GM19328 (cell line): Measurements from ENCODE around the gene PHLPP2.

Experiments
- ATAC-seq: cut with Tn5 transposase; IDR thresholded peaks from one replicate; pipeline ENCODE4 v1.9.1; 2021; ENCODE audit warnings: mild to moderate bottlenecking, moderate library complexity; ENCODE audit not compliant: unreplicated experiment

Gene PHLPP2, protein sequence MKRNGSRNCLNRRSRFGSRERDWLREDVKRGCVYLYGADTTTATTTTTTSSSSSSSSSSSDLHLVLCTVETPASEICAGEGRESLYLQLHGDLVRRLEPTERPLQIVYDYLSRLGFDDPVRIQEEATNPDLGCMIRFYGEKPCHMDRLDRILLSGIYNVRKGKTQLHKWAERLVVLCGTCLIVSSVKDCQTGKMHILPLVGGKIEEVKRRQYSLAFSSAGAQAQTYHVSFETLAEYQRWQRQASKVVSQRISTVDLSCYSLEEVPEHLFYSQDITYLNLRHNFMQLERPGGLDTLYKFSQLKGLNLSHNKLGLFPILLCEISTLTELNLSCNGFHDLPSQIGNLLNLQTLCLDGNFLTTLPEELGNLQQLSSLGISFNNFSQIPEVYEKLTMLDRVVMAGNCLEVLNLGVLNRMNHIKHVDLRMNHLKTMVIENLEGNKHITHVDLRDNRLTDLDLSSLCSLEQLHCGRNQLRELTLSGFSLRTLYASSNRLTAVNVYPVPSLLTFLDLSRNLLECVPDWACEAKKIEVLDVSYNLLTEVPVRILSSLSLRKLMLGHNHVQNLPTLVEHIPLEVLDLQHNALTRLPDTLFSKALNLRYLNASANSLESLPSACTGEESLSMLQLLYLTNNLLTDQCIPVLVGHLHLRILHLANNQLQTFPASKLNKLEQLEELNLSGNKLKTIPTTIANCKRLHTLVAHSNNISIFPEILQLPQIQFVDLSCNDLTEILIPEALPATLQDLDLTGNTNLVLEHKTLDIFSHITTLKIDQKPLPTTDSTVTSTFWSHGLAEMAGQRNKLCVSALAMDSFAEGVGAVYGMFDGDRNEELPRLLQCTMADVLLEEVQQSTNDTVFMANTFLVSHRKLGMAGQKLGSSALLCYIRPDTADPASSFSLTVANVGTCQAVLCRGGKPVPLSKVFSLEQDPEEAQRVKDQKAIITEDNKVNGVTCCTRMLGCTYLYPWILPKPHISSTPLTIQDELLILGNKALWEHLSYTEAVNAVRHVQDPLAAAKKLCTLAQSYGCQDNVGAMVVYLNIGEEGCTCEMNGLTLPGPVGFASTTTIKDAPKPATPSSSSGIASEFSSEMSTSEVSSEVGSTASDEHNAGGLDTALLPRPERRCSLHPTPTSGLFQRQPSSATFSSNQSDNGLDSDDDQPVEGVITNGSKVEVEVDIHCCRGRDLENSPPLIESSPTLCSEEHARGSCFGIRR (N-terminal part only)

DNA sequence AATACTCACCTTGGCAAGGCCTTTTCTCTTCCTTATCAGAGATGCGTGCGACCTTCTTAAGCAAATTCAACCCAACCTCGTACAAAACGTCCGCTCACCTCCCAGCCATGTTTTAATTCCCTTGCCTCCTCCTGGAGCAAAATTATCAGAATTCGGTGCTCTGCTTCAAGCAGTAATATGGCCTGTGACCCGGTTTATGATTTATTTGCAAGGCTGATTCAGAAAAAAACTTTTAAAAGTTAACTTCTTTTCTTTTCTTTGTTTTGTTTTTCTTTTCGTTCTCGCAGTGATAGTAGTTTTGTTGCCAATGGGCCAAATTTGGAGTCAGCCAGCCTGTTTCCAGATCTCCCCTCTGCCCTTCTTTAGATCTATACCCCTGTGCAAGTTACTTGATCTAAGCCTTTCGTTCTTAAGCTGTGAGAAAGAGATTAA, at the start of gene PHLPP2:
Gene PHLPP2, minus strand, starts transcription at position 382 of the 432 bp plus-strand sequence. CDS start 9,906 bp downstream, outside the sequence.
- no peak for ATAC-seq

DNA sequence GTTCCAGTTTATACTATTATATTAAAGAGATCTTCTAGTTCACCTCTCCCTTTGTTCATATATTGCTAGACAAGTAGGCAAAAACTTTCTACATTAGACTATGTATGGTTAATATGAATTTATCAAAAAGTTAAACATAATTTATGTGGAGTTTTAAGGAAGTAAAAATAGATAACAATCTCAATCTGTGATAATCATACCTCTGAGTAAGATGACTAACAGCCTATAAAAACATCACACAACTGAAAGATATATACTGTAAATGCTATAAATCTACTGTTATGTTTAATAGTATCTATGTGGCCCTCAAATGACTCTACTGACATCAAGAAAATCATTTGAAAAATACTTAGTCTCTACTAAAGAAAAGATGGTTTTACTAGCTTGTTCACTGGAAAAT, 47.1 kb upstream of the PHLPP2 start:
- no peak for ATAC-seq

DNA sequence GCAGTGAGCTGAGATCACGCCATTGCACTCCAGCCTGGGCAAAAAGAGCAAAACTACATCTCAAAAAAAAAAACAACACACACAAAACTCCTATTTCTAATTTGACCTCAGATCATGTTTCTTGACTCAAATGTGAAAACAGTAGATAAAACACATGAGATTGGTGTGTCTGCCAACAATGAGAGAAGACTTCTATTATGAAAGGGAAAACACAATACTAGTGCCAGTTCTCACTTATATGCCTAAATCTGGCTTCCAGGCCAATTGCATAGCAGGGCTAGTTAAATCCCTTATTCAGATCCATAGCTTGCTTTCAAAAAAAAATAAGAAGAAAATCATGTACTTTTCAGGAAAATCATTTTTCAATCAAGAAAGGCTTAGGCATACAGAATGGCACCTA, 44.7 kb upstream of the PHLPP2 start:
- no peak for ATAC-seq

DNA sequence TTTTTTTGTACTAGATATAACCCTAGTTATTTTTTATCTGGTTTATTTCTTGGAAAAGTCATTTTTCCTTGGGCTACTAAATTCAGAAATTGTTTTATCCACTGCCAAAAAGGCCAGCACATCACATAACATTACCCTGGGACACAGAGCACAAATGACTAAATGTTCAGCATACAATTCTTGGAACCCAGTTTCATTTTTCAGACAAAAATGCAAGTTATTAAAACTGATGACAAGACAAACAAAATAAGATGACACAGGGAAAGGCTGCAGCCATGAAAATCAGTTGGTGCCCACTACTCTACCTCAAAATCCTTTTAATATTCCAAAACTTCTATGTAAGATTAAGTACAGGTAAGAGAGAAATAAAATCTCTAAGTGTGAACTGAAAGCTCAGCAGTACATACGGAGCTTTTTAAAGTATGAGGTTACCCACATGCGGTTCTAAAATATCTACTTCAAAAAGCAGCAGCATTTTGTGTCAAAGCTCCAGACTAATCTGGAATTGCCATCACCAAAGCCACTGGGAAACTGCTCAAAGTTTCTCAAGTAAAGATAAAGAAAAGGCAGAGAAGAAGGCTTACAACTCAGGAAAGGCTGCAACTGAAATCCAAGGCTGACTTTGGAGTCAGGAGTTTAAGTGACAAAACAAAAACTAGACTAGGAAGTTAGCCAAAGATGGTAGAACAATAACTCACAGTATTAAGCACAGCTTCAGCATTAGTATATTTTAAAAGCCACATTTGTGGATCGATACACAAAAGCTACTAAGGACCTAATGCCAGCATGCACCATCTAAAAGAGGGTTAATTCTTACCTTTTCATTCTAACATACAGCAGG, 42.8 kb upstream of the PHLPP2 start:
- no peak for ATAC-seq

DNA sequence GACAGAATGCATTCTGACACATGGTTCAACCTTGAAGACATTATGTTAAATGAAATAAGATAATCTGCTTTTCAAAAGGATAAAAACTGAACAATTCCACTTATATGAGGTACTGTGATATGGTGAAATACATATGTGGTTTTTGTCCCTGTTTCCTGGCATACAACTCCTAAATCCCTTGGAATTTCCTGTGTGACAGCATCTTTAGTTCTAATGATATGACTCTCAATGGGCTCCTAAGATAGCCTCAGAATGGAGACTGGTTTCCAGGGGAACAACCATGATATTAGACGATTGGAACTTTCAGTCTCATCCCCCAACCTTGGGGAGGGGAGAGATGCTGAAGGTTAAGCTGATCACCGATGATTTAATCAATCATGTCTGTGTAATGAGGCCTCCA, 37.7 kb upstream of the PHLPP2 start:
- ATAC-seq: no peak

DNA sequence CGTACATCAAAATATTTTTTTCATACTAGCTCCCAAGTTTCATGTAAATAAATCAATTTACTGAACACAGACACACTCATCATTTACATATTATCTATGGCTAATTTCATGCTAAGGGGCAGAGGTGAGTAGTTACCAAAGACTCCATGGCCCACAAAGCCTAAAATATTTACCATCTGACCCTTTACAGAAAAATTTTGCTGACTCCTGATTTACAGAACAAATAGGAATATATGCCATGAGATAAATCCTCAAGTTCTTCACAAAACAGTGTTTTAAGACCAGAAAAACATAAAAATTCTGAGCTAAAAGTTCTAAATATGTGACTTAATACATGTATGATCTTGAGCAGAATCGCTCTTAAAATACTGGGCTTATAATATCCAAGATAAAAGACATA, 36.6 kb upstream of the PHLPP2 start:
- ATAC-seq: no peak

DNA sequence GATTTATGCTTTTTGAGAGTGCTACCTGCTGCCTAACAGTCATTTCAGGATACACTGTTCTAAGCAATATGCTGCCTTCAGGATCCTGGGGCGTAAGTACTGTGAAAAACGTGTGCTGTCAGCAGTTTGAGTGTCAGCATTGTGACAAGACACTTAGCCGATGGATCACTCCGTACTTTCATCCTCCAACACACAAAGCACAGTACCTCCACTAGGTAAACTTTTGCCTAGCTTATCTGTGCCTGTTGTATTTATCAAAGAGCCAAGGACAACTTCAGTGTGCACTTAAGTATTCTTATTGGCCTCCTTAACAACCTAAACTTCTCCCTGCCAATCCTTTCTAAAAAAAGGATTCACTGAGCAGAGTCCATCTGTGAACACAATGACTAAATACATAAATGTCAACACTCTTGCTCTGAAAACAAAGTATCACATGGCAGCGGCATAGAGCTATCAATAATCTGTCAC, 33.8 kb upstream of the PHLPP2 start:
- ATAC-seq: no peak

DNA sequence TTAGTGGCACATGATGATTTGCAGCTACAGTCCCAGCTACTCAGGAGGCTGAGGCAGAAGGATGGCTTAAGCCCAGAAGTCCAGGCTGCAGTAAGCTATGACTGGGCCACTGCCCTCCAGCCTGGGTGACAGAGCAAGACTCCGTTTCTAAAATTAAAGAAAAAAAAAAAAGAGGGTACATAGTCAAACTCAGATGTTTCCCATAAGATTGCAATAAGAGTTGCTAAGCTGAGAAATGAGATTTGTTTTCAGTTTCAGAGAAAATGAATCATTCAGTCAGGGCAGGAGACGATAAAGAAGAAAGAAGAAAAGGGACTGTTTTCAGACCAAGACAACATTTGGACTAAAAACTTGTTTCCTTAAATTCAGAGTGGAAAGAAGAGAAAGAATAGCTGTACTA, 30.2 kb upstream of the PHLPP2 start:
- ATAC-seq: no peak

DNA sequence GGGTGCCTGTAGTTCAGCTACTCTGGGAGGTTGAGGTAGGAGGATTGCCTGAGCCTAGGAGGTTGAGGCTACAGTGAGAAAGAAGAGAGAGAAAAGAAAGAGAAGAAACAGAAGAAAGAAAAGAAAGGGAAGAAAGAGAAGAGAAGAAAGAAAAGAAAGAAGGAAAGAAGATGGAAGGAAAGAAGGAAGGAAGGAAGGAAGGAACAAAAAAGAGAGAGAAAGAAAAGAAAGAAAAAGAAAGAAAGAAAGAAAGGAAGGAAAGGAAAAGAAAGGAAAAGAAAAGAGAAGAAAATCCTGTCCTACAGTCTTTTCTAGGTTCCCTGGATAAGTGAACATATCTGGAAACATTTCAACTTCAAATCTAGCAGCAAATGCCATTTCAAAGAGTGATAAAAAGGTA, 29.6 kb upstream of the PHLPP2 start:
- ATAC-seq: no peak

DNA sequence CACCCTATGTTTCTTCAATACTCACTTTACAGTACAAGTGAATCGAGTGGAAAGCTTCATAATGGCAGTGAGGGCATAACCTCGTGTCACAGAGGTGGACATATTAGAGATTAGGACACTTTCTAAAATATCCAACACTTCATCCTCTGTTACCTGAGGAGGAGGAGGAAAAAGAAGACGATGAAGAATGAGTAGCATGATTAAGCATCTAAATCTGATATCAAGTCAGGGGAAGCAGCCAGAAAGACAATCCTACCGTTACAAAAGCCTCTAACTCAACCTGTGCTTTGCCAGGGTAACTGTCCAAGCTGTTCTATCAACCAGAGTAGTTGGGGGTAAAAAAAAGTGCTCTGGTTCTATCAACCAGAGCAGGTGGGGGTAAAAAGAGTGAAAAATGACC, 23.7 kb upstream of the PHLPP2 start:
- ATAC-seq: no peak

DNA sequence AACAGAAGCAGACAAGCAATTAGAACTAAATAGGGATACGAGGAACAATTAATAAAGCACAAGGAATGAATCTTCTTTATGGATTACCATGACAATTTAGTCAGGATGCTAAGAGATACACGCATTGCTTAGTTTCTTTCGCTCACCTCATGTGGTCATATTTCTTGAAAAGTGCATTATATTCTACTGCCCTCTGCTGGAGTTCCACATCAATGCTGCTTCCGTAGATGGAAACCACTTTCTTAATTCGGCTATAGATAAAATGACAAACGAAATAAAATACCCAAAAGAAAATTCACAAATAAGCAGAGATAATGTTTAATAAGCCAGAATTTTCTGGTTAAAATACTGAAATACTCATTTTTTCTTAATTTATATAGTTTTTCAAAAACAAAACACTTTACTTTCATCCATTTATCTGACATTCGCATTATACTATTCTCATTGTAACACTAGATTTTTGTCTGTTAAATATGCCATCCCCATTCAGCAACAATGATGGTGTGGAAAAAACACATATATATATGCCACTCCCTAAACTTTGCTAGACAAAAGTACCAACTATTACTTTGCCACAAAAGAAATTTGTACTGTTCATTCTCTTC, 22.0 kb upstream of the PHLPP2 start:
- no peak for ATAC-seq

DNA sequence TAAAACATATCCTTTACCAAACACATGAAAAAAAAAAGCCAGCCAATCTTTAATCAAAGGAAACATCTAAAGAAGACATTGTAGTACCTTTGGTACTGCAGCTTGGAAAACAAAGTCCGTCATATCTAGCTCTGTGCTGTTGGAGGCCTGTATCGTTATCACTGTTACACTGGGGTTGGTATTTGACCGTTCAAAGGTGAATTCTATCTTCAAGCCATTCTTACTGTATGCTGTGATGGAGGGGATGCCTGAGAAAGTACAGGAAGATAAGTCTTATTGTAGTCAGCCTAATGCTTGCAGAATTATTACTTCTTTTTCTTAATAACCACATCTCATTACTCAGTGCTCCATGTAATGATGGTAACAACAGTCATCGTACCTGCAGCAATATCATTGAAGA, 14.4 kb upstream of the PHLPP2 start:
- ATAC-seq: no peak

DNA sequence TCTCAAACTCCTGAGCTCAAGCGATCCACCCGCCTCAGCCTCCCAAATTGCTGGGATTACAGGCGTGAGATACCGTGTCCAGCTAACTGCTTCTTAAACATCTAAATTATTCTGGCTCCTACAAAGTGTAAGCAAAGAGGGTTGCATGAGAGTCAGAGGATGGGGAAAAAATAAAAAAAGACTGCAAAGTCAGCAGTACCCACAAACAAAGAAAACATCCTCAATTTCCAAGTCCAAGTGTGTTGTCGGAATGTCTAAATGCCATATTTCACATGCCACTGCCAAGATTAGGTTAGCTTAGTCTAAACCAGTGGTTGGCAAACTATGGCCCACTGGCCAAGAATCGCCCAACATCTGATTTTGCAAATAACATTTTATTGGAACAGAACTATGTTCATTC, 13.0 kb upstream of the PHLPP2 start:
- no peak for ATAC-seq

DNA sequence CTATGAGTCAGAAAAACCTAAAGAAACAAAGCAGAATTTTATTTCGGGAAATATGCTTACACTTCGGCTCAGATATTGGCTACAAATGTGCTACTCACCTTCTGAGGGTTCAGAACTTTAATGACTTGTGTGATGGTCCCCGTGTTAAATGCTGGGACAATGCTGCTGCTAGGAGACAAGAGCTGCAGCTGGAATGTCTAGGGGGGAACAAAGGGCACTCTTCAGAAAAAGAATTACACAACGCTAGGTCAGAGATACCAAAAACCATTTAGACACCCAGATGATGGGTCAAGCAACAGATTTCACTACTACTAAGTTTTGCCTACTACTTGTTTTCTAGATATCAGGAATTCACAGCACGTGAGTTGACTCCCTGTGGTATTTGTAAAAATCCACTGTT, 10.0 kb upstream of the PHLPP2 start:
- ATAC-seq: no peak

DNA sequence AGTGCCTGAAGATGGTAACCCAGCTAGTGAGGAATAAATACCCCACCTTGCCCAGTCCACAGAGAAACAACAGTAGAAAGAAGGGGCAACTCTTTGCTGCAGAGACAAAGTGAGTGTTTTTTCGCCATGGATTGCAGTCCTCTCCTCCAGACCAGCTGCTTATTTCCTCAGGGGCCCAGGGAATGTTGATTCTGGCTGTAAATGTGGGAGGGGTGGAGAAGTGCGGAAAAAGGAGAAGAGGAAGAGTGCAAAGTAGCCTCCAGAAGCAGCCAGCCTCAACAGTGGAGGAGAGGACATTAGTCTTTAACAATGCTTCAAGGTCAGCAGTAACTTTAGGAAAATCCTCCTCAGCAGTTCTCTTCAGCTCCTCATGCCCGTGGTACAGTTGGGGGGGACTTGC, 8.1 kb upstream of the PHLPP2 start:
- no peak for ATAC-seq

DNA sequence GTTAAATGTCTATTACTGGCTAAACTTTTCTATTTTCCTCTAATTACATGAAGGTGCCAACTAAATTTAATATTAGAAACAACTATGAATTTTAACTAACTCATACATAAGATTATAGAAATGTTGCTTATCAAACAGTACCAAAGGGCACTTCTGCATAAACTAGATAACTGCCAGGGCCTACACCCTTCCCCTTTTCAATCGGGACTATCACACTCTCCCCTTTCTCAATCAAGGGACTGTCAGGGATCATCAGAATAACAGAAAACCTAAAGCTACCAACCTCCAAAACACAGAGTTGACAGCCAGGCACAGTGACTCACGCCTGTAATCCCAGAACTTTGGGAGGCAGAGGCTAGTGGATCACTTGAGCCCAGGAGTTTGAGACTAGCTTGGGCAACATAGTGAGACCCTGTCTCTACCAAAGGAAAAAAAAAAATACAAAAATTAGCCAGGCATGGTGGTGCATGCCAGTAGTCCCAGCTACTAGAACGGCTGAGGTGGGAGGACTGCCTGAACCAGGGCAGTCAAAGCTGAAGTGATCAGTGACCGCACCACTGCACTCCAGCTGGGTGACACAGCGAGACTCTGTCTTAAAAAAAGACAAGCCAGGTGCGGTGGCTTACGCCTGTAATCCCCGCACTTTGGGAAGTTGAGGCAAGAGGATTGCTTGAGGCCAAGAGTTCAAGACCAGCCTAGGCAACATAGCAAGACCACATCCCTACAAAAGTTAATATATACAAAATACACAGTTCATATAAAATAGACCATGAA, 3.2 kb upstream of the PHLPP2 start:
- no peak for ATAC-seq

DNA sequence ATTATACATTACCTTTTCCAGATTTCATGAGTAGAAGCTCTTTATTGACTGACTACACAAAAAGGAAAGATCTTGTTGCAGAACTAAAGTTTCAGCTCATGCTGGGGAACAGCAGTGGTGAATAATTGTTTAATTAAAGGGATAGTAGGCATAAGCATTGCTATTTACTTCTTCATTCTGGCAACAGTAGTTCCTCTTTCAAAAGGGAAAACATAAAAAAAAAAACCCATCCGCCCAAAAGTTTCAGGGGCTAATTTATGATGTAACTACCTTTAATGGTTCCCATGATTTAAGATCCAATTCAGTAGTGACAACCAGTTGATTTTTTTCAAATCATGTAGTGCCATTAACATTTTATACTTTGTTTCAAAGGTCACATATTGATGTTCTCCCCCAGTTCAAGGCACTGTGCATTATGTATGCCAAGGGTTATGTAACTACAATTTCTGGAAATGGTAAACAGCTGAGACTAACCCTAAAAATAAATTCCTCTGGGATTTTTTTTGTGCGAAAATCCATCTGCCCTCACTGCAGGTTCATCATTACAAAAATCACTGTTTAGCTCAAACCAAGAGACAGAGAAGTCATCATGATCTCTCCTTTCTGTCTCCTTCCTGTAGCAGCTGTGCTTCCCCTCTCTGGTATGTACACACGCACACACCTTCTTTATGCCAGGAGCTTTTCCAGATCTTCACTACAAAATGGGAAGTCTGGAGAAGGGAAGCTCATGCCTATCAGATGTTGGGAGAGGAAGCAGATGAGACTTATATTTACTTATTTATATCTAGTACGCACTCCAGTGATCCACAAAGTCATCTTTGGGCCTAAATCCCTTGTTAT, 2.2 kb upstream of the PHLPP2 start:
- ATAC-seq: no peak
